ENCODE measurements around the gene DIAPH2.

- TF ChIP-seq CREM (CRISPR knock-in tag; IDR thresholded peaks at IDR 0.05) (no peak), ZNF232 (CRISPR knock-in tag; IDR thresholded peaks at IDR 0.05) (no peak), CTCF (IDR thresholded peaks at IDR 0.05) (no peak), CREB1 (CRISPR knock-in tag; IDR thresholded peaks at IDR 0.05) (no peak), ZSCAN18 (CRISPR knock-in tag; IDR thresholded peaks at IDR 0.05) (no peak), ATF3 (CRISPR knock-in tag; conservative IDR thresholded peaks at IDR 0.05) (no peak), AR (CRISPR knock-in tag; IDR thresholded peaks at IDR 0.05) (no peak), ESRRA (CRISPR knock-in tag; IDR thresholded peaks at IDR 0.05; ENCODE audit: borderline replicate concordance) (no peak), SOX15 (CRISPR knock-in tag; IDR thresholded peaks at IDR 0.05) (no peak)
Measured at GRCh38 chrX:96929036-96929435, 244.4 kb downstream of the DIAPH2 start.
